Heart right ventricle (tissue), 16 donors: Measurements from ENCODE around the gene MGST2. TPM values are rescaled to one million over a fixed set of nuclear protein-coding genes. Genes with fewer than 3 reads are reported as not detected.

Experiments used
- ATAC-seq, 8 donors: fragments of 200-7000 bp; cut with Tn5 transposase; one replicate each; pipeline ENCODE4 v1.9.1; 2020; ENCODE audit warnings: mild to moderate bottlenecking in 8 of 8, moderate library complexity in 8 of 8, moderate number of reproducible peaks in 1 of 8
- DNase-seq, 2 donors: peaks; one replicate each; pipeline ENCODE4 v3.0.0-alpha.2; 2020
- H3K27ac ChIP-seq, 10 donors: fragments of 200-600 bp; sonication (generic) in 2 of 10; one replicate each; pipeline versions ENCODE4 v1.5.0 to v1.8.0; 2020 to 2022; ENCODE audit warnings: mild to moderate bottlenecking in 3 of 10
- H3K27me3 ChIP-seq, 7 donors: fragments of 200-600 bp; one replicate each; pipeline ENCODE4 v1.8.0; 2021 to 2022; ENCODE audit warnings: mild to moderate bottlenecking in 2 of 7
- H3K36me3 ChIP-seq, 9 donors: fragments of 200-600 bp; sonication (generic) in 1 of 9; one replicate each; pipeline versions ENCODE4 v1.5.0 to v1.8.0; 2020 to 2022; ENCODE audit warnings: mild to moderate bottlenecking in 2 of 9
- H3K4me1 ChIP-seq, 9 donors: fragments of 200-600 bp; sonication (generic) in 1 of 9; one replicate each; pipeline versions ENCODE4 v1.5.0 to v1.8.0; 2020 to 2022; ENCODE audit warnings: mild to moderate bottlenecking in 4 of 9
- H3K4me3 ChIP-seq, 10 donors: fragments of 200-600 bp; sonication (generic) in 2 of 10; one replicate each; pipeline versions ENCODE4 v1.5.0 to v1.8.0; 2020 to 2022; ENCODE audit warnings: mild to moderate bottlenecking in 7 of 10, moderate library complexity in 2 of 10
- H3K9me3 ChIP-seq, 11 donors: fragments of 200-600 bp in 10 of 11; sonication (generic) in 2 of 11; one replicate each; pipeline versions ENCODE4 v1.5.0 to v1.8.0; 2013 to 2022; ENCODE audit warnings: mild to moderate bottlenecking in 2 of 11, control low read depth in 1 of 11, moderate library complexity in 1 of 11
- WGBS, 2 donors: extraction: QIAGEN DNeasy Blood & Tissue Kit; methylation state at CpG; one replicate each; pipeline ENCODE4 v1.1.7; 2013; ENCODE audit warnings: inconsistent platforms in 1 of 2; 5-methylcytosine and 5-hydroxymethylcytosine counted together
- intact Hi-C, 10 donors: fragments of 100-400 bp; cut with DNase I; formaldehyde crosslinking; loops; one replicate each; pipeline versions ENCODE4 v1.11.1 to v1.14.2; 2022
- polyA plus RNA-seq, 2 donors: library from polyadenylated mRNA; stranded (reverse); fragments of 200-250 nt; gene quantifications; one replicate each; pipeline ENCODE4 v1.2.3, GENCODE V29; 2013
- total RNA-seq, 10 donors: library from RNA; stranded (reverse); fragmentation: NEBNext Ultra II Directional in 3 of 10; extraction: Animal tissue kit (Norgen Biotek cat#: 25700) in 3 of 10; gene quantifications; one replicate each; pipeline versions ENCODE4 v1.2.1 to v1.2.4, GENCODE V29; 2021 to 2023
- TF ChIP-seq, protein P1 (sequence below), 9 donors: fragments of 200-600 bp; sonication (generic) in 2 of 9; IDR thresholded peaks; one replicate each; pipeline versions ENCODE4 v1.5.0 to v1.8.0; 2021 to 2022; ENCODE audit warnings: antibody characterized with exemption in 9 of 9, mild to moderate bottlenecking in 5 of 9, moderate library complexity in 1 of 9
- donor health status: Arrhythmogenic right ventricular cardiomyopathy.
- donor health status: ischemic (EF 13 %, LVEDD 7.1; RV severe dilation, severe dysfunction).
- donor health status: healthy with polysubstance abuse.
- donor health status: DM: no; HTN: yes; CAD: no.
- donor health status: DM: no; HTN: no; CAD: no.
- donor health status: ischemic (EF 25% LVEDD 6.9; RV normal size, moderate dysfunction).
- donor health status: ischemic (EF 25% LVEDD 5.7; RV mildly dilated, moderate dysfunction).
- donor health status: healthy.
- donor health status: DM: yes; HTN: yes; CAD: no.
- donor health status: Ischemic cardiomyopathy.
- donor health status: ischemic (EF 35%, LVEDD 5.7; RV mildly dilated, moderate dysfunction).
- donor health status: nonischemic (EF 11% LVEDD 7.7; RV severe dilation, severe dysfunction).
- donor health status: DM: yes; HTN: yes; CAD: no.
- donor health status: PGD.
- donor health status: ischemic (EF 29% LVEDD 5.4; RV normal size, mild dysfunction).
- donor health status: nonischemic (EF 23%, LVEDD 6.1; RV moderate dilation, normal function).

The MGST2 gene
- total and polyA plus RNA-seq, 12 donors: 97.6 to 203 (median 107) TPM

GRCh38 chr4:139738846-139739613 lies 73.4 kb downstream of the MGST2 start:
- no peak for ATAC-seq
- no peaks in the 10 kb centered on the region for H3K36me3 ChIP-seq
- intact Hi-C loops: loop anchor here in 9 of 10 donors (5.0 to 10.0 kb wide), 13 partner anchors 118 to 588 kb away; partner anchors contain the start of gene MAML3 (in 3 of the 9)
- peak overlapping the region in 5 of 10 donors; percentile 77 to 92 (median 82) for H3K27ac ChIP-seq
- no peaks in the 10 kb centered on the region for H3K27me3 ChIP-seq
- no peak for DNase-seq
- no peak overlapping the region for H3K4me3 ChIP-seq
- H3K4me1 ChIP-seq: peaks cover 18 to 63% (median 49%) of the 10 kb centered on the region in 9 donors
- H3K9me3 ChIP-seq: no peaks in the 10 kb centered on the region
- WGBS, 2 donors: 85 to 86% methylated on average over 2 of the region's 2 CpGs
- TF ChIP-seq, protein P1, sequence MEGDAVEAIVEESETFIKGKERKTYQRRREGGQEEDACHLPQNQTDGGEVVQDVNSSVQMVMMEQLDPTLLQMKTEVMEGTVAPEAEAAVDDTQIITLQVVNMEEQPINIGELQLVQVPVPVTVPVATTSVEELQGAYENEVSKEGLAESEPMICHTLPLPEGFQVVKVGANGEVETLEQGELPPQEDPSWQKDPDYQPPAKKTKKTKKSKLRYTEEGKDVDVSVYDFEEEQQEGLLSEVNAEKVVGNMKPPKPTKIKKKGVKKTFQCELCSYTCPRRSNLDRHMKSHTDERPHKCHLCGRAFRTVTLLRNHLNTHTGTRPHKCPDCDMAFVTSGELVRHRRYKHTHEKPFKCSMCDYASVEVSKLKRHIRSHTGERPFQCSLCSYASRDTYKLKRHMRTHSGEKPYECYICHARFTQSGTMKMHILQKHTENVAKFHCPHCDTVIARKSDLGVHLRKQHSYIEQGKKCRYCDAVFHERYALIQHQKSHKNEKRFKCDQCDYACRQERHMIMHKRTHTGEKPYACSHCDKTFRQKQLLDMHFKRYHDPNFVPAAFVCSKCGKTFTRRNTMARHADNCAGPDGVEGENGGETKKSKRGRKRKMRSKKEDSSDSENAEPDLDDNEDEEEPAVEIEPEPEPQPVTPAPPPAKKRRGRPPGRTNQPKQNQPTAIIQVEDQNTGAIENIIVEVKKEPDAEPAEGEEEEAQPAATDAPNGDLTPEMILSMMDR (IDR thresholded peaks at IDR 0.05): no peak

DNA sequence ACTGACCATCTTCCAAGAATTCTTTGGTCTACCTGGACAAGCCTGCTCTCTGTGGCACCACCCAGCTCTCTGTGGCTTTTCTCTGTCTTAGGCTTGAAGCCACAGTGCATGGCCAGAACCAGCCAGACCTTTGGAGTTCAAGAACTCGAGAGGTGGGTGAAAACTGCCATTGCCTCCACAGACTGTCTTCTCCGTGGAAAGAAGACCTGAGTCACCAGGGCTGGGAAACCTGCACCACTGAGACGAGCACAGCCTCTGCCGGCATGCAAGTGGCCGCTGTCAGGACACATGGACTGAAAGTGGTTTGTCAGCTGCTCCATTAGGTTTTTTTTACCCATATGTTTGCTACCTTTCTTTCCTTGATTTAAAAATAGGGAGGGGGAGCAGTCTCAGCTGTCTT lies 74.5 kb downstream of the MGST2 start:
- WGBS, 2 donors: 29 to 31% methylated on average over 5 of the region's 5 CpGs
- intact Hi-C loops: loop anchor here in 2 of 10 donors (5.0 kb wide), 2 partner anchors 77 to 517 kb away; no protein-coding TSS in a partner anchor
- peak overlapping the region; percentile 57 to 92 (median 82) for H3K27ac ChIP-seq
- peak overlapping the region in 4 of 10 donors; percentile 2 to 10 (median 3) for H3K4me3 ChIP-seq
- TF ChIP-seq, protein P1 (IDR thresholded peaks at IDR 0.05): no peak
- H3K36me3 ChIP-seq: no peaks in the 10 kb centered on the region
- H3K4me1 ChIP-seq: peaks cover 17 to 55% (median 45%) of the 10 kb centered on the region in 9 donors
- DNase-seq: peak; percentile 35 to 44
- H3K27me3 ChIP-seq: no peaks in the 10 kb centered on the region
- peak; percentile 19 to 72 (median 64) for ATAC-seq
- no peaks in the 10 kb centered on the region for H3K9me3 ChIP-seq

GRCh38 chr4:139740531-139741041 lies 75.0 kb downstream of the MGST2 start:
- Histone ChIP-seq H3K36me3 (no peaks in the 10 kb centered on the region), H3K4me1 (peaks cover 16 to 51% (median 45%) of the 10 kb centered on the region in 9 donors), H3K27ac (peak overlapping the region; percentile 57 to 92 (median 82)), H3K4me3 (peak overlapping the region in 3 of 10 donors; percentile 3 to 10 (median 3)), H3K27me3 (no peaks in the 10 kb centered on the region), H3K9me3 (no peaks in the 10 kb centered on the region)
- peak; percentile 88 to 95 (median 94) for ATAC-seq
- 1 to 7% methylated on average over 9 to 10 of the region's 10 CpGs for WGBS, 2 donors
- intact Hi-C loops: loop anchor here in 2 of 10 donors (5.0 kb wide), 2 partner anchors 77 to 517 kb away; no protein-coding TSS in a partner anchor
- TF ChIP-seq, protein P1 (IDR thresholded peaks at IDR 0.05): peak in 5 of 9 donors; percentile 20 to 56 (median 44)
- peak; percentile 55 to 82 for DNase-seq

DNA sequence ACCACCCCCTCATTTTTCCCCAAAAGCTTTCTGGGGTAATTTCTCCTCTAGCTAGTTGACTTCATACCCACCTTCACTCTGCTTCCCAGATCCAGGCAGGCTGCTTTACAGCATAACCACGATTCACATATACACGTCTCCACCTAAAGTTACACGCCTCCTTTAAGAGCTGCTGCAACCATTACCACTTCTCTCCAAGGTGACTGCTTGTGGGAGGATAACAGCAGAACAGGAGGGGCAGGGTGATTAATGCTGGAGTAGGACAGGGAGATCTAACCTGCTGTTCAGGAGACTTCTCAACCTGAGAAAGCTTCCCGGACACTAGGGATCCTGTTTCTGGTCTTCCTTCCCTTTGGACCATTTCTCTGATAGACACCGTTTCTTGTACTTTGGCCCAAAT lies 77.4 kb downstream of the MGST2 start:
- H3K27me3 ChIP-seq: no peaks in the 10 kb centered on the region
- WGBS, 2 donors: 71 to 75% methylated on average over 5 of the region's 5 CpGs

More for the DNA sequence above, 77.4 kb downstream of the MGST2 start:
- TF ChIP-seq, protein P1 (IDR thresholded peaks at IDR 0.05): no peak
- Histone ChIP-seq H3K4me3 (no peak overlapping the region), H3K4me1 (peaks cover 14 to 39% (median 35%) of the 10 kb centered on the region in 9 donors), H3K27ac (no peak overlapping the region), H3K9me3 (no peaks in the 10 kb centered on the region), H3K36me3 (no peaks in the 10 kb centered on the region)
- DNase-seq (no peak), ATAC-seq (no peak)
- intact Hi-C loops: loop anchor here in 2 of 10 donors (5.0 kb wide), 2 partner anchors 74 to 514 kb away; no protein-coding TSS in a partner anchor
